SW 1271 (cell line): ENCODE measurements around the gene ESPL1.

Experiments
- DNase-seq, 2 experiments: peaks; one replicate each; lab custom pipeline; 2025; lab: John Stamatoyannopoulos, UW

Gene ESPL1

GRCh38 chr12:53231671-53231920, 36.5 kb upstream of the ESPL1 start:
- no peak for DNase-seq

- DNase-seq, result peak in 1 of 2 experiments; percentile 76
Observed at GRCh38 chr12:53231921-53232645, 36.0 kb upstream of the ESPL1 start, which contains the start of gene RARG. TSS of gene RARG (minus strand) at chr12:53232209. CDS start at chr12:53227545, 4,664 bp downstream.

GRCh38 chr12:53232646-53233461, 35.2 kb upstream of the ESPL1 start:
- DNase-seq, result no peak

- DNase-seq, result no peak
Observed at GRCh38 chr12:53233671-53234121, 34.4 kb upstream of the ESPL1 start.

GRCh38 chr12:53234271-53234914, 33.7 kb upstream of the ESPL1 start:
- no peak for DNase-seq

GRCh38 chr12:53235164-53235563, 32.9 kb upstream of the ESPL1 start:
- DNase-seq, result no peak

- no peak for DNase-seq
Observed at GRCh38 chr12:53235742-53236442, 32.2 kb upstream of the ESPL1 start.

GRCh38 chr12:53236443-53237111, 31.5 kb upstream of the ESPL1 start:
- DNase-seq, result no peak

GRCh38 chr12:53239643-53240258, 28.3 kb upstream of the ESPL1 start:
- DNase-seq, result no peak

- no peak for DNase-seq
Observed at GRCh38 chr12:53241623-53242412, 26.3 kb upstream of the ESPL1 start.

- DNase-seq, result no peak
Observed at GRCh38 chr12:53244337-53244736, 23.8 kb upstream of the ESPL1 start.

GRCh38 chr12:53245286-53245685, 22.8 kb upstream of the ESPL1 start:
- DNase-seq, result no peak

GRCh38 chr12:53251477-53252348, 16.4 kb upstream of the ESPL1 start:
- peak; percentile 32 to 63 for DNase-seq

- DNase-seq, result peak in 1 of 2 experiments; percentile 45
Observed at GRCh38 chr12:53252349-53252916, 15.7 kb upstream of the ESPL1 start.

- no peak for DNase-seq
Observed at GRCh38 chr12:53253298-53253697, 14.8 kb upstream of the ESPL1 start.

GRCh38 chr12:53254816-53255545, 13.1 kb upstream of the ESPL1 start:
- DNase-seq, result no peak

- no peak for DNase-seq
Observed at GRCh38 chr12:53255996-53256395, 12.1 kb upstream of the ESPL1 start.
